Jurkat, Clone E6-1 (cell line): Measurements from ENCODE around the gene NWD2.

Experiments
- DNase-seq: peaks from one replicate; pipeline ENCODE4 v3.0.0-alpha.2; 2011; ENCODE audit warnings: low read depth, low spot score
- H3K4me3 ChIP-seq: 2 replicates; pipeline ENCODE4 v1.5.1; 2011; ENCODE audit warnings: mild to moderate bottlenecking, low read length, control low read depth, moderate library complexity

NWD2 gene

GRCh38 chr4:37453999-37454800, 209.7 kb downstream of the NWD2 start:
- DNase-seq: no peak
- no peak overlapping the region for H3K4me3 ChIP-seq

- H3K4me3 ChIP-seq: no peak overlapping the region
- no peak for DNase-seq
These were observed 211.0 kb downstream of the NWD2 start for GRCh38 chr4:37455301-37456131.

- H3K4me3 ChIP-seq: no peak overlapping the region
- DNase-seq: no peak
These were observed 217.3 kb downstream of the NWD2 start for GRCh38 chr4:37461801-37462200.

- no peak for DNase-seq
- H3K4me3 ChIP-seq: no peak overlapping the region
These were observed 218.7 kb downstream of the NWD2 start for GRCh38 chr4:37463033-37463856.

- H3K4me3 ChIP-seq: no peak overlapping the region
- no peak for DNase-seq
These were observed 220.0 kb downstream of the NWD2 start for GRCh38 chr4:37464373-37465128.

- H3K4me3 ChIP-seq: no peak overlapping the region
- DNase-seq: no peak
These were observed 220.8 kb downstream of the NWD2 start for GRCh38 chr4:37465296-37465695.

- no peak overlapping the region for H3K4me3 ChIP-seq
- DNase-seq: no peak
These were observed 221.3 kb downstream of the NWD2 start for GRCh38 chr4:37465845-37466244.

GRCh38 chr4:37467223-37467622, 222.7 kb downstream of the NWD2 start:
- DNase-seq: no peak
- H3K4me3 ChIP-seq: no peak overlapping the region

- no peak for DNase-seq
- no peak overlapping the region for H3K4me3 ChIP-seq
These were observed 223.3 kb downstream of the NWD2 start for GRCh38 chr4:37467824-37468223.

- H3K4me3 ChIP-seq: no peak overlapping the region
- no peak for DNase-seq
These were observed 224.7 kb downstream of the NWD2 start for GRCh38 chr4:37469286-37469685.

GRCh38 chr4:37470245-37470644, 225.7 kb downstream of the NWD2 start:
- H3K4me3 ChIP-seq: no peak overlapping the region
- no peak for DNase-seq

GRCh38 chr4:37471093-37471492, 226.6 kb downstream of the NWD2 start:
- no peak for DNase-seq
- no peak overlapping the region for H3K4me3 ChIP-seq

GRCh38 chr4:37471971-37472370, 227.4 kb downstream of the NWD2 start:
- H3K4me3 ChIP-seq: no peak overlapping the region
- no peak for DNase-seq

GRCh38 chr4:37473807-37474206, 229.3 kb downstream of the NWD2 start:
- no peak for DNase-seq
- no peak overlapping the region for H3K4me3 ChIP-seq

- no peak for DNase-seq
- no peak overlapping the region for H3K4me3 ChIP-seq
These were observed 230.5 kb downstream of the NWD2 start for GRCh38 chr4:37475087-37475486.

GRCh38 chr4:37475776-37476175, 231.2 kb downstream of the NWD2 start:
- H3K4me3 ChIP-seq: no peak overlapping the region
- DNase-seq: no peak

GRCh38 chr4:37476256-37476655, 231.7 kb downstream of the NWD2 start:
- no peak for DNase-seq
- no peak overlapping the region for H3K4me3 ChIP-seq

- no peak overlapping the region for H3K4me3 ChIP-seq
- DNase-seq: no peak
These were observed 232.1 kb downstream of the NWD2 start for GRCh38 chr4:37476691-37477090.

GRCh38 chr4:37477126-37477525, 232.6 kb downstream of the NWD2 start:
- H3K4me3 ChIP-seq: no peak overlapping the region
- DNase-seq: no peak
